SK-N-SH (cell line): ENCODE measurements around the gene ELOVL6. TPM values are rescaled to one million over a fixed set of nuclear protein-coding genes. Genes with fewer than 3 reads are reported as not detected.

Experiments used
- CTCF ChIA-PET: fragments of 300-600, 350-600 bp; formaldehyde crosslinking; extraction: SDS; loops from one replicate; lab custom pipeline; 2021; lab: Yijun Ruan, JAX
- POLR2A ChIA-PET: fragments of 350-600 bp; sonication (Branson Sonifier 250); formaldehyde crosslinking; extraction: SDS; loops from one replicate; lab custom pipeline; 2020; ENCODE audit warnings: antibody characterized with exemption, inconsistent platforms; lab: Yijun Ruan, JAX
- DNase-seq: peaks from one replicate; pipeline ENCODE4 v3.0.0; 2012
- H2AFZ ChIP-seq: fragments of 200-600 bp; sonication (generic); 2 replicates; pipeline ENCODE4 v1.8.1; 2016; ENCODE audit warnings: antibody characterized with exemption, mild to moderate bottlenecking, low read depth
- H3F3A ChIP-seq: fragments of 200-600 bp; sonication (generic); replicated peaks from 2 replicates; pipeline ENCODE3; 2016; ENCODE audit warnings: antibody characterized with exemption, mild to moderate bottlenecking; ENCODE audit not compliant: insufficient read depth
- H3K27ac ChIP-seq, 2 experiments: fragments of 200-500 bp in 1 of 2; fragments of 200-600 bp in 1 of 2; sonication (Bioruptor generic) in 1 of 2; sonication (generic), shearing (Covaris generic) in 1 of 2; 2 replicates each; pipeline versions ENCODE4 v1.5.1 to v1.6.1; 2014 to 2016; ENCODE audit warnings: low read depth in 2 of 2, inconsistent platforms in 1 of 2, low read length in 1 of 2, mild to moderate bottlenecking in 1 of 2, mixed read lengths in 1 of 2
- H3K27me3 ChIP-seq: fragments of 200-600 bp; sonication (generic), shearing (Covaris generic); 2 replicates; pipeline ENCODE4 v1.6.1; 2016; ENCODE audit warnings: mixed run types; ENCODE audit not compliant: insufficient read depth
- H3K36me3 ChIP-seq, 2 experiments: fragments of 200-500 bp in 1 of 2; fragments of 200-600 bp in 1 of 2; sonication (Bioruptor generic) in 1 of 2; sonication (generic) in 1 of 2; replicated peaks in 1 of 2; 2 replicates each; pipeline versions ENCODE3 to v1.5.1; 2014 to 2016; ENCODE audit warnings: low read length in 1 of 2, mild to moderate bottlenecking in 1 of 2; ENCODE audit not compliant: insufficient read depth in 2 of 2, control insufficient read depth in 1 of 2
- H3K4me1 ChIP-seq, 2 experiments: fragments of 200-500 bp in 1 of 2; fragments of 200-600 bp in 1 of 2; sonication (Bioruptor generic) in 1 of 2; sonication (generic), shearing (Covaris generic) in 1 of 2; 2 replicates each; pipeline versions ENCODE4 v1.5.1 to v1.6.1; 2014 to 2016; ENCODE audit warnings: low read depth in 1 of 2, low read length in 1 of 2, mixed run types in 1 of 2; ENCODE audit not compliant: insufficient read depth in 2 of 2, control insufficient read depth in 1 of 2
- H3K4me2 ChIP-seq: fragments of 200-600 bp; sonication (generic), shearing (Covaris generic); 2 replicates; pipeline ENCODE4 v1.6.1; 2017; ENCODE audit warnings: mixed run types
- H3K4me3 ChIP-seq, 2 experiments: fragments of 200-500 bp in 1 of 2; fragments of 200-600 bp in 1 of 2; sonication (Bioruptor generic) in 1 of 2; sonication (generic), shearing (Covaris generic) in 1 of 2; 2 replicates each; pipeline versions ENCODE4 v1.5.1 to v1.8.1; 2014 to 2016; ENCODE audit warnings: low read depth in 2 of 2, inconsistent platforms in 1 of 2, low read length in 1 of 2, mild to moderate bottlenecking in 1 of 2, mixed read lengths in 1 of 2, moderate library complexity in 1 of 2
- H3K79me2 ChIP-seq: fragments of 200-600 bp; sonication (generic); 2 replicates; pipeline ENCODE4 v1.8.1; 2017; ENCODE audit warnings: mild to moderate bottlenecking; ENCODE audit not compliant: insufficient read depth
- H3K9ac ChIP-seq: fragments of 200-600 bp; sonication (generic); 2 replicates; pipeline ENCODE4 v1.6.1; 2017; ENCODE audit warnings: mixed run types
- H3K9me2 ChIP-seq: fragments of 200-600 bp; sonication (generic); 2 replicates; pipeline ENCODE4 v1.6.1; 2017; ENCODE audit warnings: mixed run types
- H3K9me3 ChIP-seq: fragments of 200-600 bp; sonication (generic); 2 replicates; pipeline ENCODE4 v1.6.1; 2017; ENCODE audit warnings: mixed run types, mild to moderate bottlenecking, moderate library complexity
- H4K20me1 ChIP-seq: fragments of 200-600 bp; sonication (generic); 2 replicates; pipeline ENCODE4 v1.6.1; 2017; ENCODE audit warnings: mild to moderate bottlenecking, mixed run types; ENCODE audit not compliant: insufficient read depth
- CTCF ChIP-seq: fragments of 200-600 bp; sonication (generic); IDR thresholded peaks from 2 replicates; pipeline ENCODE4 v1.6.1; 2017; ENCODE audit warnings: antibody characterized with exemption, mild to moderate bottlenecking, moderate library complexity
- ELF1 ChIP-seq: IDR thresholded peaks from 2 replicates; pipeline ENCODE4 v1.4.0; 2012
- EP300 ChIP-seq, 2 experiments: IDR thresholded peaks; 2 replicates each; pipeline versions ENCODE4 v1.4.0 to v1.6.1; 2012; ENCODE audit warnings: borderline replicate concordance in 1 of 2, low read depth in 1 of 2, low read length in 1 of 2
- EZH2phosphoT487 ChIP-seq: fragments of 200-600 bp; sonication (generic); IDR thresholded peaks from 2 replicates; pipeline ENCODE4 v1.6.1; 2017; ENCODE audit warnings: low read depth, mixed run types, mild to moderate bottlenecking, antibody characterized with exemption, moderate library complexity, borderline replicate concordance
- FOXM1 ChIP-seq: IDR thresholded peaks from 2 replicates; pipeline ENCODE4 v1.4.0; 2012; ENCODE audit warnings: low read depth, mild to moderate bottlenecking
- GATA2 ChIP-seq: sonication (generic); formaldehyde crosslinking; IDR thresholded peaks from 2 replicates; pipeline ENCODE4 v1.5.0; 2020; ENCODE audit warnings: mild to moderate bottlenecking, missing genetic modification reagents
- IRF3 ChIP-seq: fragments of 150-350 bp; IDR thresholded peaks from 2 replicates; pipeline ENCODE4 v1.6.1; 2016; ENCODE audit warnings: mild to moderate bottlenecking, low read depth, low read length
- JUND ChIP-seq: IDR thresholded peaks from 2 replicates; pipeline ENCODE4 v1.4.0; 2012
- MAX ChIP-seq: IDR thresholded peaks from 2 replicates; pipeline ENCODE4 v1.4.0; 2012; ENCODE audit warnings: low read depth
- MXI1 ChIP-seq: IDR thresholded peaks from 2 replicates; pipeline ENCODE4 v1.6.1; 2012; ENCODE audit warnings: mild to moderate bottlenecking, low read depth, low read length, improper control_type of control experiment
- NRF1 ChIP-seq: IDR thresholded peaks from 2 replicates; pipeline ENCODE4 v1.6.1; 2012; ENCODE audit warnings: low read depth, mild to moderate bottlenecking, low read length
- PBX3 ChIP-seq: IDR thresholded peaks from 2 replicates; pipeline ENCODE4; 2012
- RAD21 ChIP-seq: IDR thresholded peaks from 2 replicates; pipeline ENCODE4 v1.6.1; 2012; ENCODE audit warnings: mild to moderate bottlenecking, low read length
- RCOR1 ChIP-seq: fragments of 150-350 bp; IDR thresholded peaks from 2 replicates; pipeline ENCODE4 v1.6.1; 2017; ENCODE audit warnings: antibody characterized with exemption, low read length
- RXRA ChIP-seq: IDR thresholded peaks from 2 replicates; pipeline ENCODE4 v1.4.0; 2012; ENCODE audit warnings: low read depth, mild to moderate bottlenecking, borderline replicate concordance
- SIN3A ChIP-seq: IDR thresholded peaks from 2 replicates; pipeline ENCODE4 v1.6.1; 2012; ENCODE audit warnings: low read depth, mild to moderate bottlenecking, low read length, moderate library complexity, borderline replicate concordance
- SMC3 ChIP-seq: IDR thresholded peaks from 2 replicates; pipeline ENCODE4 v1.6.1; 2012; ENCODE audit warnings: low read depth, low read length, improper control_type of control experiment
- TAF1 ChIP-seq: IDR thresholded peaks from 2 replicates; pipeline ENCODE4 v1.6.1; 2012; ENCODE audit warnings: low read depth, mild to moderate bottlenecking, low read length, moderate library complexity, borderline replicate concordance
- TCF12 ChIP-seq: IDR thresholded peaks from 2 replicates; pipeline ENCODE4 v1.4.0; 2012
- TEAD4 ChIP-seq: IDR thresholded peaks from 2 replicates; pipeline ENCODE4 v1.4.0; 2012; ENCODE audit warnings: mild to moderate bottlenecking, borderline replicate concordance; ENCODE audit not compliant: insufficient read depth
- YY1 ChIP-seq: IDR thresholded peaks from 2 replicates; pipeline ENCODE4 v1.4.0; 2012; ENCODE audit warnings: low read depth, mild to moderate bottlenecking
- ZBTB33 ChIP-seq: IDR thresholded peaks from 2 replicates; pipeline ENCODE4 v1.4.0; 2012; ENCODE audit warnings: low read depth, borderline replicate concordance
- WGBS: methylation state at CpG from one replicate; pipeline ENCODE4 v1.1.6; 2017; ENCODE audit warnings: low lambda C conversion rate; 5-methylcytosine and 5-hydroxymethylcytosine counted together
- polyA plus RNA-seq, 3 experiments: library from polyadenylated mRNA; depleted of rRNA; stranded (reverse); fragments of >200 nt; gene quantifications; 2 replicates each; pipeline ENCODE4 v1.2.3, GENCODE V29; 2012

ELOVL6 gene
- polyA plus RNA-seq, 1 of the 3 experiments (the other 2 are of a cell fraction): 9.0 TPM

- POLR2A ChIA-PET: no interaction called here
- Histone ChIP-seq H3K36me3 (no peaks in the 10 kb centered on the region), H3K4me1 (peaks cover 0 to 5% of the 10 kb centered on the region in 2 experiments; a peak in 2 of 4 replicates), H3F3A (no peaks in the 10 kb centered on the region), H3K9ac (no peak overlapping the region), H4K20me1 (no peaks in the 10 kb centered on the region), H2AFZ (no peak overlapping the region), H3K27ac (no peak overlapping the region), H3K27me3 (no peaks in the 10 kb centered on the region), H3K9me2 (no peaks in the 10 kb centered on the region), H3K79me2 (no peaks in the 10 kb centered on the region), H3K9me3 (no peaks in the 10 kb centered on the region), H3K4me3 (no peak overlapping the region), H3K4me2 (no peak overlapping the region)
- DNase-seq: no peak
- 79% methylated on average over 3 of the region's 3 CpGs for WGBS
- TF ChIP-seq GATA2 (CRISPR knock-in tag): peak; percentile 61
- 0 out of 2 replicates have a peak, but pooled peaks have one; percentile 36 for TF ChIP-seq RCOR1
- TF ChIP-seq TEAD4: no peak
- TF ChIP-seq RAD21: no peak
- CTCF ChIA-PET: interaction anchor here (0.7 to 1.2 kb wide), 3 partner anchors 20 to 58 kb away, joined by 3 read pairs; no protein-coding TSS in a partner anchor
Measured at GRCh38 chr4:110129544-110129943, 68.9 kb downstream of the ELOVL6 start.

GRCh38 chr4:110128472-110128919, 69.9 kb downstream of the ELOVL6 start:
- TF ChIP-seq RAD21 (no peak), RCOR1 (no peak), MXI1 (no peak), SIN3A (no peak), TAF1 (no peak), TCF12 (no peak), EP300 (IDR thresholded peaks at IDR 0.05; ENCODE audit: borderline replicate concordance in 1 of 2, low read depth in 1 of 2, low read length in 1 of 2) (no peak), EZH2phosphoT487 (no peak), MAX (no peak), ELF1 (no peak), PBX3 (no peak), YY1 (no peak), FOXM1 (no peak), ZBTB33 (no peak), NRF1 (no peak), IRF3 (no peak), SMC3 (no peak), RXRA (no peak), JUND (no peak), CTCF (no peak)
- Histone ChIP-seq H3K4me1 (peaks cover 0 to 5% of the 10 kb centered on the region in 2 experiments; a peak in 2 of 4 replicates), H3K36me3 (no peaks in the 10 kb centered on the region), H4K20me1 (no peaks in the 10 kb centered on the region), H3K9me3 (no peaks in the 10 kb centered on the region), H3K4me2 (no peak overlapping the region), H3K27me3 (no peaks in the 10 kb centered on the region), H3K79me2 (no peaks in the 10 kb centered on the region), H3F3A (no peaks in the 10 kb centered on the region), H2AFZ (no peak overlapping the region), H3K9ac (no peak overlapping the region), H3K9me2 (no peaks in the 10 kb centered on the region), H3K27ac (no peak overlapping the region), H3K4me3 (no peak overlapping the region)
- CTCF ChIA-PET: interaction anchor here (0.8 kb wide), 1 partner anchor 37 kb away, joined by 3 read pairs; no protein-coding TSS in a partner anchor
- 94% methylated on average over 4 of the region's 6 CpGs for WGBS
- POLR2A ChIA-PET: no interaction called here
- DNase-seq: no peak
